HK-2 (cell line): ENCODE results near the gene TXN2.
A peak's percentile ranks its signal among the peaks of the same experiment; 100 is the strongest.
"Not testable (repeated sequence)": the region's sequence is repeated elsewhere in the genome, so short reads cannot be mapped to it uniquely, and the experiment has no call there.

ENCODE experiments used
- DNase-seq: peaks from one replicate; pipeline ENCODE4 v3.0.0-alpha.2; 2018; ENCODE audit not compliant: unreplicated experiment

TXN2 gene

DNA sequence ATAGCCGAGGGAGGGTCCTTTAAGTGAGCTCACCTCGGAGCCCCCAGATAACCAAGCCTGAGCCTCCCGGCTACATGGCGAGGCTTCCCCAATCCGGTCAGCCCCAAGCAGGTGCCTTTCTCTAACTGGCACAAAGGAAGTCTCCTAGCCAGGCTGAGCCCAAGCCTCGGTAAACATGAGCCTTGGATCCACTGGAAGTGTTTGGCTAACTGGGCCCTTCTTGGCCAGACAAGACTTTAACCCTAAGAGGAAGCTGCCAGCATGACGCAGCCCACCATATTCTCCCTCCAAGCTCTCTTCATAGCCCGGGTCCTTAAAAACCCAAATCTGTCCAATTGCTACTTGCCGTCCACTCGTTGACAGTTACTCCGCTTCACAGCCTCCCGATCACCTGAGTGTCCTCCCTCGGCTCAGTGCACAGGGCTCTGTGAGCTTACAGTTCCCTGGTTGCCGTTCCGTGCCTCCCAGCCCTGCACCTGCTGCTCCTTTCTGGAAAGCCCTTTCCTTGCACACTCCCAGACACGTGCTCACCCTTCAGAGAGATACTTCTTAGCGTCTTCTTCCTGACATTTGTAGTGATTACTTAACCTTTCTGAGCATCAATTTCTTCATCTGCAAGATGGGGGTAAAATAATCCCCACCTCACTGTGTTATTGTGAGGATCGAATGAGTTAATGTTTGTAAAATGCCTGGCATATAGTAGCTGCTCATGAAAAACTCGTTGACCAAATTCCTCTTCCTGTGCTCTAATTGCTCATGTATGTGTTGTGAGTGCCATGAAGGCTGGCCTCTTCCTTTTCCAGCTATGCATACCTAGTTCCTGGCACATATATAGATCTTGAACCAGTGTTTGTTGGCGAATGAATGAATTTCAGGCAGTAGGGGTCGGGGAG lies 25.6 kb downstream of the TXN2 start:
- DNase-seq = no peak

GRCh38 chr22:36454916-36455570 lies 26.4 kb downstream of the TXN2 start:
- no peak for DNase-seq

DNA sequence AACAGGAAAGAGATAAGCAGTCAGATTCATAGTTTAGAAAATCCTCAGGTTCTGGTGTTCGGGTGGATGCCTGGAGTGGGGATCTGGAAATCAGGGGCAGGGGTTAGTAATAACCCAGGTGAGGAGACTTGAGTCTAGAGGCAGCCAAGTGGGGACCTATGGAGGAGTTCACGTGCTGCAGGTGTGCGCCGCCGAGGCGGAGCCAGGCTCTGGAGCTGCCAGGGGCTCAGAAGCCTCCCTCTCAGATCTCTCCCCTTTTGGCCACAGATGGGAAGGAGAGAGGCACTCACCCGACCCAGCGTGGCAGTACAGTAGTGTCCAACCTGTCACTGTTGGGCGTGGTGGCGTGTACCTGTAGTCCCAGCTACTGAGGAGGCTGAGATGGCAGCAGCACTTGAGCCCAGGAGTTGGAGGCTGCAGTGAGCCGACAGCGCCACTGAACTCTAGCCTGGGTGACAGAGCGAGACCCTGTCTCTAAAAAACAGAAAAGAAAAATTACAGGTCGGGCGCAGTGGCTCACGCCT lies 27.5 kb downstream of the TXN2 start:
- no peak for DNase-seq

DNA sequence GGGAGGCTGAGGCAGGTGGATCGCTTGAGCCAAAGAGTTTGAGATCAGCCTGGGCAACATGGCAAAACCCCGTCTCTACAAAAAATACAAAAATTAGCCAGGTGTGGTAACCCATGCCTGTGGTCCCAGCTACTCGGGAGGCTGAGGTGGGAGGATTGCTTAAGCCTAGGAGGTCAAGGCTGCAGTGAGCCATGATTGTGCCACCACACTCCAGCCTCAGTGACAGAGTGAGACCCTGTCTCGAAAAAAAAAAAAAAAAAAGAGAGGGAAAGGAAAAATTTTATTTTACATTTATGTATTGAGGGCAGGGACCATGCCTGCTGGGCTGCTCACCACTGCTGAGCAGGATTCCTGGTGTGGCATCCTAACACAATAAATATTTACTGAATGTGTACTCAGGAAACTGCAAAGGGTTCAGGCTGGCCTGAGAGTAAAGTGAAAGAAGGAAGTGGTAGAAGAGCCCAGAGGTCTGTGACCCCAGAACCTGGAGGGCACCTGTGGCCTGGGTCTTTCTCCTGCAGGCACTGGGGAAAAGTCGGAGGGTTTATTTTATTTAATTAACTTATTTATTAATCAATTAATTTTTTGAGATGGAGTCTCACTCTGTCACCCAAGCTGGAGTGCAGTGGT lies 28.3 kb downstream of the TXN2 start:
- not testable (repeated sequence) for DNase-seq

GRCh38 chr22:36452250-36452977 lies 29.0 kb downstream of the TXN2 start:
- no peak for DNase-seq

- DNase-seq = not testable (repeated sequence)
Observed at GRCh38 chr22:36450923-36451322, 30.5 kb downstream of the TXN2 start.

- no peak for DNase-seq
Observed at GRCh38 chr22:36449596-36450175, 31.8 kb downstream of the TXN2 start.

DNA sequence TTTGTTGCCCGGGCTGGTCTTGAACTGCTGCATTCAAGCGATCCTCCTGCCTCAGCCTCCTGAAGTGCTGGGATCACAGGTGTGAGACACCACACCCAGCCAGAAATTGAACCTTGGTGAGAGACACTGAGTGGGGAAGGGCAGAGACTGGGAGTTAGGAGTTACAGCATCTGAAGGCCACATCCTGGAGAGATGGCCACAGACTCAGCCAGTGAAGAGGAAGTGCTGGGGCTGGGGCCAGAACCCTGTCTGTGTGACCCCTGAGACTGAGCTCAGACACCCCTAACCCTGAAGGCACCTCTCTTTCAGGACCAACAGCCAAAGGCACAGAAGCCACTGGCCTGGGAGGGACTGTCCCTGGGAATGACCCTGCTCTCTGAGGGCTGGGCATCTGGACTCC lies 33.8 kb downstream of the TXN2 start:
- no peak for DNase-seq

DNA sequence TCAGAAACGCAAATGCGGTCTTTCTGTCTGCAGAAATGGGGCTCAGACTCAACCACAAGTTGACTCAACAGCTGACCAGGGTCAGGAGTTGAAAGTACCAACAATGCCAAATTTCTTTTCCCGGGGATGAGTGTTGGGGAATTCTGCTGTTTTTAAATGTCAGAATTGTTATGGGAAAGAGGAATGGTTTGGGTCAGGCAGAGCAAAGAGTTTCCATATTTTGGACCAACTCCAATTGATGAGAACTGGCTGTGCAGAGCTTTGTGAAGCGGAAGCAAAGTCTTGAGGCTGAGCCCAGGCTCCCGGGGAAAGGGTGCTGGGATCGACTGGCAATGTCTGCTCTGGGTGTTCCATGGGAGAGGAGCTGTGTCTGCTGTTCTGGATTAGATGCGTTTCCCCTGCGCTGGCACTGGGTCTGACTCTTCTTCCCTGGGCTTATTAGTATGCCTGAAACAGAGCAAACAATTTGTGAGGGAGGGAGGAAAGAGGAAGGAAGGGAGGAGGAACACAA lies 36.2 kb downstream of the TXN2 start:
- no peak for DNase-seq

DNA sequence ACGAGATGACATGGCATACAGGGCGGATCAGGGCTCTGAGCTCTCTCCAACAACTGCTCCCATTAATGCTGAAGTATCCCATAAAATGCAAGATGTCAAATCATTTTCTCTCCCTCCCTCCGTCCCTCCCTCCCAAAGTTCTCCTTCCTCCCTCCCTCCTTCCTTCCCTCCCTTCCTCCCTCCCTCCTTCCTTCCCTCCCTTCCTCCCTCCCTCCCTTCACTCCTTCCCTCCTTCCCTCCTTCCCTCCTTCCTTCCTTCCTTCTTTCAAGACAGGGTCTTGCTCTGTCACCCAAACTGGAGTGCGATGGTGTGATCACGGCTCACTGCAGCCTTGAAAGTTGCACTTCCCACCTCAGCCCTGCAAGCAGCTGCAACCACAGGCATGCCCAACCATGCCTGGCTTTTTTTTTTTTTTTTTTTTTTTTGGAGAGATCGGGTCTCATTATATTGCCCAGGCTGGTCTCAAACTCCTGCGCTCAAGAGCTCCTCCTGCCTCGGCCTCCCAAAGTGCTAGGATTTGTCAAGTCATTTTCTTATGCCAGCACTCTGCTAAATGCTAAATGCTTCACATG lies 38.2 kb downstream of the TXN2 start:
- no peak for DNase-seq

GRCh38 chr22:36442506-36443197 lies 38.8 kb downstream of the TXN2 start:
- no peak for DNase-seq

DNA sequence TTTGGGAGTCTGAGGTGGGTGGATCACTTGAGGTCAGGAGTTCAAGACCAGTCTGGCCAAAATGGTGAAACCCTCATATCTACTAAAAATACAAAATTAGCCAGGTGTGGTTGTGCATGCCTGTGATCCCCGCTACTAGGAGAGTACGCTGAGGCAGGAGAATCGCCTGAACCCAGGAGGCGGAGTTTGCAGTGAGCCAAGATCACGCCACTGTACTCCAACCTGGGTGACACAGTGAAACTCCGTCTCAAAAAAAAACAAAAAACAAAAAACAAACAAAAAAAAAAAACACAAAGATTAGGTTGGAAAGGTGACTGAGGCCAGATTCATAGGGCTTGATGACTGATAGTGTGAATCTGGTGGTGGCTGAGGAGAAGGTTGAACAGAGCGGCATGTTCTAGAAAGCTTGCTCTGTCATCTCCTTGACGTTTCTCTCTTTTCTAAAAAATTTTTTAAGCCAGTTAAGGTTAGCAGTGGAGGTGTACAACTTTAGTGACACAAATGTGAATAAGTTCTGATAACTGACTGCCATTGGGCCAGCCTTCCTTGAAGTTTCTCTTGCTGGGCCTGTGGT lies 40.9 kb downstream of the TXN2 start:
- DNase-seq = no peak

DNA sequence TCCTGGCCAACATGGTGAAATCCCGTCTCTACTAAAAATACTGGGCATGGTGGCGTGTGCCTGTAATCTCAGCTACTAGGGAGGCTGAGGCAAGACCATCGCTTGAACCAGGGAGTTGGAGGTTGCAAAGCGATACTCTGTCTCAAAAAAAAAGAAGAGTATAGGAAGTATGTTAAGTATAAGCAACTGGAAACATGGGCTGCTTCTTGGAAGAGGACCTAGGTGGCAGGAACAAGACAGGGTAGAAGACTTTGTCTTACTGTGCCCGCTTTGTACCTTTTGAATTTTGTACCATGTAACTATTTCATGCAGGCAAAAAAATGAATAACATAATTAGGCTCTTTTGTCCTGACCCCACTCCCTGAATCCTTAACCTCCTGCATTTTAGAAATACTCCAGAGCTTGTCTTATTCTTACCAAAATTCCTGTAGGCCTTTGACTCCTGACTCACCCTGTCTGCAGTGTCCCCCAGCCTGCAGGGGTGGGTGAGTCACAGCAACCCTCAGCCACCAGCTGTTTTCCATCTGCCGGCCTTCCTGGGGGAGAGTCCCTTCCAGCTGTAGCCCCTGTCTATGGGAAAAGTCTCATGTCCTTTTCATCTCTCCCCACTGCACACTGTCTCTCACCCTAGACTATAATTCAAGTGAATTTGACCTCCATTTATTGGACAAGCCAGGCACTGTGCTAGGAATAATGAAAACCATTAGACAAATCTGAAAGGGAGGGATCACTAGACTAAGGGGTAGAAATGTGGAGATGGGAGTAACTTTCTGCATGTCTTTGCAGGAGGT lies 41.8 kb downstream of the TXN2 start:
- DNase-seq = peak; percentile 46

GRCh38 chr22:36435516-36436415 lies 45.7 kb downstream of the TXN2 start:
- DNase-seq = peak; percentile 58

GRCh38 chr22:36433318-36434231 lies 47.9 kb downstream of the TXN2 start:
- no peak for DNase-seq

DNA sequence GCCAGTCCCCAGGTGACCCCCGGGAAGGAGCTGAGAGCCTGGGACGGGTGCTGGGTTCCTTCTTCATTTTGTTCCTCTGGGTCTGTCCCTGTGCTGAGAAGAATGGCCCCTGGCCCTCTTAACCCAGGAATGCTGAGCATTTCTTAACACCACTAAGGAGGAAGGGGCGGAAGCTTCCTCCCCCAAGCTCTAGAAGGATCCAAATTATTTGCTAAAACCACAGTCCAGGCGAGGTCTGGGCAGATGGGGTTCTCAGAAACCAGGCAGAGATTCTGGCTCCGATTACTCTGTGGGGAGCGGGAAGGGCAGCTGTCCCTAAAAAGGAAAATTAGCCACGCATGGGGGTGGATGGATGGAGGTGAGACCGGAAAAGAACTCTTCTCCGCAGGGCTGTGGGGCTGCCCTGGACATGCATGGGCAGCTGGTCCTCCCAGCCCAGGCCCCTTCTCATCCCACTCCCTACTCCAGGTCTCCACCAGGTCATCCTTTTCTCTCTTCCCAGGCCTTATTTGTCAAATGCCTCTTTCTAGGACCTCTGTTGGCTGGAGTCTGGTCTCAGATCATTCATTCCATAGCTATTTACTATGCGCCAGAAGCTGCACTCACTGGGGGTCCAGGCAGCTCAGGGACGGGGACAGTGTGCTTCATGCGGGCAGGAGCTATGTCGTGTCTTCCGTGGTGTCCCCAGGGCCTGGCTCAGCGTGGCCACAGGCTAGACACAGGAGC lies 48.7 kb downstream of the TXN2 start:
- DNase-seq = no peak
